Esophagus squamous epithelium (tissue), 5 donors: Measurements from ENCODE around the gene GAA. TPM values are rescaled to one million over a fixed set of nuclear protein-coding genes. Genes with fewer than 3 reads are reported as not detected.

Experiments
- DNase-seq: peaks from one replicate; lab custom pipeline; 2025; lab: John Stamatoyannopoulos, UW
- H3K27ac ChIP-seq, 4 donors: fragments of 200-600 bp; sonication (generic); one replicate each; pipeline ENCODE4 v1.5.1; 2016 to 2019; ENCODE audit warnings: mild to moderate bottlenecking in 1 of 4
- H3K27me3 ChIP-seq, 4 donors: fragments of 200-600 bp; sonication (generic); 1 replicate in 3 of 4; 2 replicates in 1 of 4; pipeline versions ENCODE4 v1.5.1 to v1.6.0; 2017 to 2021; ENCODE audit warnings: antibody characterized with exemption in 1 of 4
- H3K36me3 ChIP-seq, 3 donors: fragments of 200-600 bp; sonication (generic); one replicate each; pipeline ENCODE4 v1.5.1; 2016 to 2019
- H3K4me1 ChIP-seq, 3 donors: fragments of 200-600 bp; sonication (generic); one replicate each; pipeline ENCODE4 v1.5.1; 2017 to 2019
- H3K4me3 ChIP-seq, 4 donors: fragments of 200-600 bp; sonication (generic); 1 replicate in 3 of 4; 2 replicates in 1 of 4; pipeline ENCODE4 v1.5.1; 2016 to 2019; ENCODE audit warnings: mild to moderate bottlenecking in 2 of 4, moderate library complexity in 1 of 4
- H3K9me3 ChIP-seq, 3 donors: fragments of 200-600 bp; sonication (generic); one replicate each; pipeline ENCODE4 v1.5.1; 2016 to 2019
- POLR2A ChIP-seq, 4 donors: fragments of 450-650 bp; IDR thresholded peaks; one replicate each; pipeline ENCODE4 v1.6.1; 2017; ENCODE audit warnings: antibody characterized with exemption in 4 of 4, mild to moderate bottlenecking in 4 of 4, moderate library complexity in 3 of 4
- WGBS, 2 donors: methylation state at CpG; one replicate each; pipeline ENCODE4 v1.1.5; 2018; 5-methylcytosine and 5-hydroxymethylcytosine counted together
- intact Hi-C: fragments of 100-400 bp; cut with DNase I; formaldehyde crosslinking; loops from one replicate; pipeline ENCODE4 v1.15.0; 2022
- total RNA-seq, 4 donors: library from RNA; depleted of rRNA; stranded (reverse); fragments of >200 nt; gene quantifications; one replicate each; pipeline ENCODE4 v1.1.0, GENCODE V29; 2016
- TF ChIP-seq, protein P1 (sequence below), 6 experiments: fragments of 450-650 bp in 4 of 6; fragments of 200-600 bp in 2 of 6; sonication (generic) in 2 of 6; IDR thresholded peaks; one replicate each; pipeline ENCODE4 v1.5.1; 2016 to 2019; ENCODE audit warnings: antibody characterized with exemption in 6 of 6, mild to moderate bottlenecking in 4 of 6, moderate library complexity in 4 of 6
- donor health status: DM: yes; HTN: yes; CAD: no.

GAA gene
- total RNA-seq, 4 donors from 2014 or later: 14.3 to 50.4 (median 28.7) TPM

DNA sequence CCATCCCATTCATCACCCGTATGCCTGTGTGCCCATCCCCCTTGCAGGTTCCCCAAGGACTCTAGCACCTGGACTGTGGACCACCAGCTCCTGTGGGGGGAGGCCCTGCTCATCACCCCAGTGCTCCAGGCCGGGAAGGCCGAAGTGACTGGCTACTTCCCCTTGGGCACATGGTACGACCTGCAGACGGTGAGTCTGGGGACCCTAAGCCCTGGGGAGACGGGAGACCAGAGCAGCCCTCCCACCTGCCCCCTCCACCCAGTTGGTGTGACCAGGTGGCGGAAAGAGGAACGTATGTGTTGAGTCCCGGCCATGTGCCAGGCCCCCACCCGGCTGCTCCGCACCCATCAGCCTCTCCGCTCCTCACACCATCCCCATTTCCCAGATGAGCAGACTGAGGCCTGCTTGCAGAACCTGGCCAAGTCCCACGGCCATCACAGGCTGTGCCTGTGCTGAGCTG is 15.6 kb downstream of the GAA start:
- Histone ChIP-seq H3K4me3 (no peak overlapping the region), H3K9me3 (no peaks in the 10 kb centered on the region), H3K27me3 (no peaks in the 10 kb centered on the region), H3K36me3 (peaks cover 0 to 32% (median 0%) of the 10 kb centered on the region in 3 donors), H3K4me1 (no peaks in the 10 kb centered on the region), H3K27ac (no peak overlapping the region)
- TF ChIP-seq, protein P1, sequence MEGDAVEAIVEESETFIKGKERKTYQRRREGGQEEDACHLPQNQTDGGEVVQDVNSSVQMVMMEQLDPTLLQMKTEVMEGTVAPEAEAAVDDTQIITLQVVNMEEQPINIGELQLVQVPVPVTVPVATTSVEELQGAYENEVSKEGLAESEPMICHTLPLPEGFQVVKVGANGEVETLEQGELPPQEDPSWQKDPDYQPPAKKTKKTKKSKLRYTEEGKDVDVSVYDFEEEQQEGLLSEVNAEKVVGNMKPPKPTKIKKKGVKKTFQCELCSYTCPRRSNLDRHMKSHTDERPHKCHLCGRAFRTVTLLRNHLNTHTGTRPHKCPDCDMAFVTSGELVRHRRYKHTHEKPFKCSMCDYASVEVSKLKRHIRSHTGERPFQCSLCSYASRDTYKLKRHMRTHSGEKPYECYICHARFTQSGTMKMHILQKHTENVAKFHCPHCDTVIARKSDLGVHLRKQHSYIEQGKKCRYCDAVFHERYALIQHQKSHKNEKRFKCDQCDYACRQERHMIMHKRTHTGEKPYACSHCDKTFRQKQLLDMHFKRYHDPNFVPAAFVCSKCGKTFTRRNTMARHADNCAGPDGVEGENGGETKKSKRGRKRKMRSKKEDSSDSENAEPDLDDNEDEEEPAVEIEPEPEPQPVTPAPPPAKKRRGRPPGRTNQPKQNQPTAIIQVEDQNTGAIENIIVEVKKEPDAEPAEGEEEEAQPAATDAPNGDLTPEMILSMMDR (IDR thresholded peaks at IDR 0.05): no peak
- TF ChIP-seq POLR2A (IDR thresholded peaks at IDR 0.05): no peak
- intact Hi-C loops: no loop called here
- DNase-seq: no peak
- 85 to 94% methylated on average over 3 to 4 of the region's 13 CpGs for WGBS, 2 donors

DNA sequence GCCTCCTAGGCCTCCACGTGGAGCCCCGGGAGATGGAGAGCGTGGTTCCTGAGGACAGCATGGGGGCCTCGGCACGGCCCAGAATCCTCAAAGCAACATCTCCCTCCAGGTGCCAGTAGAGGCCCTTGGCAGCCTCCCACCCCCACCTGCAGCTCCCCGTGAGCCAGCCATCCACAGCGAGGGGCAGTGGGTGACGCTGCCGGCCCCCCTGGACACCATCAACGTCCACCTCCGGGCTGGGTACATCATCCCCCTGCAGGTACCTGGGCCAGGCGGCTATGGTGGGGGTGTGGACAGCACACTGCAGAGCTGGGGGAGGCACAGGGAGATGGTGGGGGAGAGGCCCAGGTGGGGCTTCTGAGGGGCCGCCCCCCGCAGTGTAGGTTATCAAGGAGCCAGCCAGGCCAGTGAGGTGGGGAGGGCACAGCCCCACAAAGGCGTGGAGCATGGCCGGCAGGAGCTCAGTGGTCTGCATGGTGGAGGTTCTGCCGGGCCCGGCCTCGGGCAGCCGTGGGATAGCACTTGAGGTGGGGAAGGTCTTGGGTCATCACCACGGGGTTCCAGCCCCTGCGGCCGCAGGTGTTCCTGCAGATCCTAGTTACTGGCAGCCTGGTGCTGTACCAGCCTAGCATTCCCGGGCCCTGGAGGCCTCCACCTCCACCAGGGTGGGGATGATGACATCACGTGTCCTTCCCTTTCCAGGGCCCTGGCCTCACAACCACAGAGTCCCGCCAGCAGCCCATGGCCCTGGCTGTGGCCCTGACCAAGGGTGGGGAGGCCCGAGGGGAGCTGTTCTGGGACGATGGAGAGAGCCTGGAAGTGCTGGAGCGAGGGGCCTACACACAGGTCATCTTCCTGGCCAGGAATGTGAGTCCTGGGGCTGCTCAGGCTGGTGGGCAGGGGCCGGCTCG is 16.4 kb downstream of the GAA start:
- H3K36me3 ChIP-seq: peaks cover 0 to 25% (median 0%) of the 10 kb centered on the region in 3 donors
- no CpG with 5 or more reads among the region's 31 CpGs for WGBS, 2 donors
- DNase-seq: no peak
- intact Hi-C loops: no loop called here
- TF ChIP-seq, protein P1 (IDR thresholded peaks at IDR 0.05): no peak
- TF ChIP-seq POLR2A (IDR thresholded peaks at IDR 0.05): no peak
- H3K4me1 ChIP-seq: no peaks in the 10 kb centered on the region
- no peak overlapping the region for H3K4me3 ChIP-seq
- no peak overlapping the region for H3K27ac ChIP-seq
- no peaks in the 10 kb centered on the region for H3K9me3 ChIP-seq
- H3K27me3 ChIP-seq: no peaks in the 10 kb centered on the region

DNA sequence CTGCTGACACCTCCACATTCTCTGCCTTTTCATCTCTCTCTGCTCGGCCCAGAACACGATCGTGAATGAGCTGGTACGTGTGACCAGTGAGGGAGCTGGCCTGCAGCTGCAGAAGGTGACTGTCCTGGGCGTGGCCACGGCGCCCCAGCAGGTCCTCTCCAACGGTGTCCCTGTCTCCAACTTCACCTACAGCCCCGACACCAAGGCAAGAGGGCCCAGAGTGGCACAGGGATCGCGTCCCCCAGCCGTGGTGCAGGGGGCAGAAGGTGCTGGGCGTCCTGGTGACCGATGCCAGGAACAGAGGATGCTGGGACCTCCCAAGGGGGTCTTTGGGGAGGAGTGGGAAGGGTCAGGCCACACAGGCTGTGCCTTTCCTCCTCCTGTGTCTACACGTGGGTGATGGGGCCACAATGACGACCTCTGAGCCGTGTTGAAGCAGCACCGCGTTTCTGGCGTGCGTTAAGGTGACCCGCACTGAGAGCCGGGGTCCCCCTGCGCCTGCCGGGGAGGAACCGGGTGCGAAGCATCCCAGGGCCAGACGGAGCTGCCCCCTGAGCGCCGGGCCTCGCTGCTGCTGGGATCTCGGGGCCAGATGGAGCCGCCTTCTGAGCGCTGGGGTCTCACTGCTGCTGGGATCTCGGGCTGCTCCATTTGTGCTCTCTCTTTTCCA is 17.4 kb downstream of the GAA start:
- Histone ChIP-seq H3K36me3 (peaks cover 0 to 20% (median 0%) of the 10 kb centered on the region in 3 donors), H3K4me1 (peaks cover 0 to 7% (median 3%) of the 10 kb centered on the region in 3 donors), H3K27me3 (no peaks in the 10 kb centered on the region), H3K9me3 (no peaks in the 10 kb centered on the region), H3K27ac (no peak overlapping the region), H3K4me3 (no peak overlapping the region)
- no peak for DNase-seq
- WGBS, 2 donors: 80 to 97% methylated on average over 6 to 14 of the region's 35 CpGs
- intact Hi-C loops: no loop called here
- no peak for TF ChIP-seq POLR2A (IDR thresholded peaks at IDR 0.05)
- TF ChIP-seq, protein P1 (IDR thresholded peaks at IDR 0.05): no peak

DNA sequence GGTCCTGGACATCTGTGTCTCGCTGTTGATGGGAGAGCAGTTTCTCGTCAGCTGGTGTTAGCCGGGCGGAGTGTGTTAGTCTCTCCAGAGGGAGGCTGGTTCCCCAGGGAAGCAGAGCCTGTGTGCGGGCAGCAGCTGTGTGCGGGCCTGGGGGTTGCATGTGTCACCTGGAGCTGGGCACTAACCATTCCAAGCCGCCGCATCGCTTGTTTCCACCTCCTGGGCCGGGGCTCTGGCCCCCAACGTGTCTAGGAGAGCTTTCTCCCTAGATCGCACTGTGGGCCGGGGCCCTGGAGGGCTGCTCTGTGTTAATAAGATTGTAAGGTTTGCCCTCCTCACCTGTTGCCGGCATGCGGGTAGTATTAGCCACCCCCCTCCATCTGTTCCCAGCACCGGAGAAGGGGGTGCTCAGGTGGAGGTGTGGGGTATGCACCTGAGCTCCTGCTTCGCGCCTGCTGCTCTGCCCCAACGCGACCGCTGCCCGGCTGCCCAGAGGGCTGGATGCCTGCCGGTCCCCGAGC is 17.9 kb downstream of the GAA start:
- WGBS, 2 donors: 85 to 100% methylated on average over 6 to 12 of the region's 24 CpGs
- intact Hi-C loops: no loop called here

More for the DNA sequence above, 17.9 kb downstream of the GAA start:
- H3K4me3 ChIP-seq: no peak overlapping the region
- H3K9me3 ChIP-seq: no peaks in the 10 kb centered on the region
- DNase-seq: no peak
- peaks cover 0 to 20% (median 0%) of the 10 kb centered on the region in 3 donors for H3K36me3 ChIP-seq
- no peak overlapping the region for H3K27ac ChIP-seq
- peaks cover 0 to 13% (median 9%) of the 10 kb centered on the region in 3 donors for H3K4me1 ChIP-seq
- no peak for TF ChIP-seq POLR2A (IDR thresholded peaks at IDR 0.05)
- TF ChIP-seq, protein P1 (IDR thresholded peaks at IDR 0.05): no peak
- H3K27me3 ChIP-seq: no peaks in the 10 kb centered on the region
